ENCODE results near the gene FHOD3. TPM values are rescaled to one million over a fixed set of nuclear protein-coding genes. Genes with fewer than 3 reads are reported as not detected.

The FHOD3 gene
- total RNA-seq, 1 donor = 13.0 TPM

- H3K79me2 ChIP-seq (ENCODE audit: insufficient read depth, low read length) = no peaks in the 10 kb centered on the region
- H3K27ac ChIP-seq (ENCODE audit: low read depth, low read length) = no peak overlapping the region
- no peaks in the 10 kb centered on the region for H3K4me1 ChIP-seq (ENCODE audit: insufficient read depth, low read length)
- no peak for TF ChIP-seq CTCF (IDR thresholded peaks at IDR 0.05; ENCODE audit: extremely low read depth, low read depth, low read length)
- H2AFZ ChIP-seq (ENCODE audit: low read length) = no peak overlapping the region
- H3K9me3 ChIP-seq (ENCODE audit: low read depth, low read length) = no peaks in the 10 kb centered on the region
- no peaks in the 10 kb centered on the region for H4K20me1 ChIP-seq (ENCODE audit: insufficient read depth, low read length)
- H3K27me3 ChIP-seq (ENCODE audit: insufficient read depth, low read length) = no peaks in the 10 kb centered on the region
- DNase-seq (ENCODE audit: insufficient read length, low spot score, missing footprints) = no peak
- H3K4me3 ChIP-seq (ENCODE audit: insufficient read depth, low read length) = no peak overlapping the region
- H3K36me3 ChIP-seq (ENCODE audit: insufficient read depth, low read length) = no peaks in the 10 kb centered on the region
- H3K4me2 ChIP-seq (ENCODE audit: insufficient read depth, low read length) = no peak overlapping the region
These were observed 297.7 kb downstream of the FHOD3 start for GRCh38 chr18:36595046-36595817.

GRCh38 chr18:36595818-36596215 is 298.3 kb downstream of the FHOD3 start:
- DNase-seq (ENCODE audit: insufficient read length, low spot score, missing footprints) = no peak
- Histone ChIP-seq H2AFZ (ENCODE audit: low read length) (no peak overlapping the region), H3K27ac (ENCODE audit: low read depth, low read length) (no peak overlapping the region), H3K4me2 (ENCODE audit: insufficient read depth, low read length) (no peak overlapping the region), H4K20me1 (ENCODE audit: insufficient read depth, low read length) (no peaks in the 10 kb centered on the region), H3K4me1 (ENCODE audit: insufficient read depth, low read length) (no peaks in the 10 kb centered on the region), H3K9me3 (ENCODE audit: low read depth, low read length) (no peaks in the 10 kb centered on the region), H3K27me3 (ENCODE audit: insufficient read depth, low read length) (no peaks in the 10 kb centered on the region), H3K36me3 (ENCODE audit: insufficient read depth, low read length) (no peaks in the 10 kb centered on the region), H3K4me3 (ENCODE audit: insufficient read depth, low read length) (no peak overlapping the region), H3K79me2 (ENCODE audit: insufficient read depth, low read length) (no peaks in the 10 kb centered on the region)
- no peak for TF ChIP-seq CTCF (IDR thresholded peaks at IDR 0.05; ENCODE audit: extremely low read depth, low read depth, low read length)

- no peak overlapping the region for H2AFZ ChIP-seq (ENCODE audit: low read length)
- no peak for DNase-seq (ENCODE audit: insufficient read length, low spot score, missing footprints)
- H3K9me3 ChIP-seq (ENCODE audit: low read depth, low read length) = no peaks in the 10 kb centered on the region
- H3K27ac ChIP-seq (ENCODE audit: low read depth, low read length) = no peak overlapping the region
- TF ChIP-seq CTCF (IDR thresholded peaks at IDR 0.05; ENCODE audit: extremely low read depth, low read depth, low read length) = no peak
- H3K36me3 ChIP-seq (ENCODE audit: insufficient read depth, low read length) = no peaks in the 10 kb centered on the region
- no peaks in the 10 kb centered on the region for H4K20me1 ChIP-seq (ENCODE audit: insufficient read depth, low read length)
- H3K4me2 ChIP-seq (ENCODE audit: insufficient read depth, low read length) = no peak overlapping the region
- no peaks in the 10 kb centered on the region for H3K4me1 ChIP-seq (ENCODE audit: insufficient read depth, low read length)
- H3K79me2 ChIP-seq (ENCODE audit: insufficient read depth, low read length) = no peaks in the 10 kb centered on the region
- no peak overlapping the region for H3K4me3 ChIP-seq (ENCODE audit: insufficient read depth, low read length)
- no peaks in the 10 kb centered on the region for H3K27me3 ChIP-seq (ENCODE audit: insufficient read depth, low read length)
These were observed 300.1 kb downstream of the FHOD3 start for GRCh38 chr18:36597636-36598035.

GRCh38 chr18:36600548-36600947 is 303.0 kb downstream of the FHOD3 start:
- no peaks in the 10 kb centered on the region for H3K27me3 ChIP-seq (ENCODE audit: insufficient read depth, low read length)
- H3K36me3 ChIP-seq (ENCODE audit: insufficient read depth, low read length) = no peaks in the 10 kb centered on the region
- H3K4me3 ChIP-seq (ENCODE audit: insufficient read depth, low read length) = no peak overlapping the region
- H2AFZ ChIP-seq (ENCODE audit: low read length) = no peak overlapping the region
- H3K27ac ChIP-seq (ENCODE audit: low read depth, low read length) = no peak overlapping the region
- no peaks in the 10 kb centered on the region for H3K79me2 ChIP-seq (ENCODE audit: insufficient read depth, low read length)
- TF ChIP-seq CTCF (IDR thresholded peaks at IDR 0.05; ENCODE audit: extremely low read depth, low read depth, low read length) = no peak
- no peak overlapping the region for H3K4me2 ChIP-seq (ENCODE audit: insufficient read depth, low read length)
- no peak for DNase-seq (ENCODE audit: insufficient read length, low spot score, missing footprints)
- no peaks in the 10 kb centered on the region for H4K20me1 ChIP-seq (ENCODE audit: insufficient read depth, low read length)
- no peaks in the 10 kb centered on the region for H3K4me1 ChIP-seq (ENCODE audit: insufficient read depth, low read length)
- no peaks in the 10 kb centered on the region for H3K9me3 ChIP-seq (ENCODE audit: low read depth, low read length)
